ENCODE measurements around the gene COMMD3.
"Not testable (repeated sequence)": the region's sequence is repeated elsewhere in the genome, so short reads cannot be mapped to it uniquely, and the experiment has no call there.

COMMD3 gene

GRCh38 chr10:22340329-22341189, 24.4 kb downstream of the COMMD3 start:
- DNase-seq = no peak

DNA sequence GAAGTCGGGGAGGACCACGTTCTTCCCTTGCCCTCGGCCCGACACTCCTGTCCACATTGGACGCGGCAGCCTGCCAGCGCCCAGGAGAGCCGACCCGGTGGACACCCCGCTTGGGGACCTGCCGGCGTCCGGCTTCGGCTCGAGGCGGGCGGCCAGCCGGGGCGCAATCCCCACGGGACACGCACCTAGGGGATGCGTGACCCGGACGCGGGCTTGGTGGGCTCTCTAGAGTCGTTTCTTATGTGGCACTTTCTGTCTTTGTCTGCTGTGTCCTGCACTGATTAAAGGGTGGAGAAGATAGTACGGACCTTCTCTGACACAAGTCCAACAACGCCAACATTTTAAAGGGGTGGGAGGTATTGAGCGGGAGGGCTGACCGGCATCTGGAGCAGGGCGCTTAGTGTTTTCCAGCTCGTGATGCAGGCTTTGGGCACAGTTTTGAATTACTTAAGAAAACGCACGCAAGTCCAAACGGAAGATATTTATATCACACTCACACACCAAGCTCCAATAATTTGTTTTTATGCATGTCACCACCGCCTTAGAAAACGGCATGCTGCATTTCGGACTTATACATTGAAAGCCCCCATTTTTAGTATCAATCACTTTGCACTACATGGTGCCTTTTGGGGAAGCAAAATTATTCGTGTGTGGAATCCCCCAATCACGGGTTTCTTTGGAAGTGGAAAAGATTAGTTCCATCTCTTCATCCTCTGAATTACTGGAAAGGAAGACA, 25.2 kb downstream of the COMMD3 start:
- DNase-seq = no peak

DNA sequence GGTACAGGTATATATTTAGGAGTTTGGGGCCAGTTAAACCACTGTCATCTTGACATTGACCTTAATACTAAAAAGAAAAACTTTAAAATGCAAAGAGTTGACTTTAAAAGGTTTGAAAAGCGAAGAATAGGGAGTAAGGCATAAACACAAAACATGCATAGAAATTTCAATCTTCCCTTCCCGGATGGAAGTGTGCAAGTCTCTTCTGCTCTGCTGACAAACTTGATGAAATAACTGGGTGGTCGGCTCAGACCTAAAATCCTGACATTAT, 25.7 kb downstream of the COMMD3 start:
- no peak for DNase-seq

DNA sequence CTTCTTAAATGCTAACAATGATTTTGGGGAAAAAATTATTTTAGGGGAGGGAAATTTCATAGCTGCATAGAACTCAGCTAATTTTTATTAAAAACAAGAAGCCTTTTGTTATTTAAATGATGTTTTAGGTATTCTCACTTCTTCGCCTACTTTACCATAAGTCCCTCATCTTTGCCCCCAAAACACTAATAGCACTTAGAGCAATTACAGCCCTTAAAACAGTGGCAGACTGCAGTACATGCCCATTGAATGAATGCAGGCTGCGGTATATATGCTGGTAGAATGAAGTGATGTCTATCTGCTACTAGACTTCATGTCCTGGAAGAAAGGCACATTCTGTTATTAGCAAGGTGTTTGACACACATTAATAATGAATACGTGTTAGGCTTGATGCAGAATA, 26.2 kb downstream of the COMMD3 start:
- no peak for DNase-seq

DNA sequence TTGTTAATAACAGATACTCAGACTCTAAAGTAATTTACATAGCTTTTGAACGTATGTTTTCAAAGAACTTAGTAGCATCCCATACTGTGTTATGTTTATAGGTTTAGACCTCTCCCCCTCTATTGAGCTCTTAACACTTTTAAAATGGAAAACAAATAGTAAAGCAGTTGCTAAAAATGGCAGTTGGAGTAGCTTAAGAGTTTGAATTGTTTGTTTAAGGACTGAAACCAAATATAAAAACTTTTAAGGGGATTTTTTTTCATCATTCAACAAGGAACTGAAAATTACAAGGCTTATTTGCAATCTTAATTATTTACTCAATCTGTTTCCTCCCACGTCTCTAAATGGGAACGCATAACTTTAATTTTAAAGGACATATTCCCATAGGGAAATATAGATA, 27.5 kb downstream of the COMMD3 start:
- DNase-seq = no peak

GRCh38 chr10:22344249-22344648, 28.1 kb downstream of the COMMD3 start:
- no peak for DNase-seq

GRCh38 chr10:22344781-22345300, 28.7 kb downstream of the COMMD3 start:
- no peak for DNase-seq

DNA sequence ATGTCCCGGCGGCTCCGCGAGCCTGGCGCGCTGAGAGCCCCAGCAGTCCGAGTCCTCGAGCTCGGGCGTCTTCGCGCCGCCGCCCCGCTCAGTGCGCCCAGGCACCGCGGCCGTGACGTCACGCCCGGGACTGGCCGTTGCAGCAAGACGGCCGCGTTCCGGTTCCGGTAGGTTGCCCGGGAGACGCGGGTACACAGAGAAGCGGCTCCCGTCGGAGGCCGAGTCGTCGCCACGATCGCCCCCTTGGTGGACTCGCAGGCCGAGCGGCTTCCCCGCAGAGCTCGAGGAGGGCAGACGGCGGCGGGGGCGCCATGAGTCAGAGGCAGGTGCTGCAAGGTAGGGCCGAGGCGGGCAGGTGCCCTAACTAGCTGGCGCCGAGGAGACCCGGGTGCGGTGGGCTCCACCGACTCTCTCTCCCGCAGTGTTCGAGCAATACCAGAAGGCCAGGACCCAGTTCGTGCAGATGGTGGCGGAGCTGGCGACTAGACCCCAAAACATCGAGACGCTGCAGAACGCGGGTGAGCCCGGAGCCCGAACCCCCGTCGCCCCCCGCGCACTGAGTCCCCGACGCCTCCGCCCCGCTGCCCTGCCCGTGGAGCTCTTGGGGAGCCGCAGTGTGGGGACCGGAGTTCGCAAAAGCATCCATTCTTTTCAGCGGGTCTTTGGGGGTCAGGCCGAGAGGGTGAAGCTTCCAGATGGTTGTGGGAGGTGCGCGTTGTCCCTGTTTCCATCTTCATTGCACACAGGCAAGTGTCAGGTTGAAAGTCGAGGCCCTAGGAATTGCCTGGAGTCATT, 29.3 kb downstream of the COMMD3 start, which contains the start of gene SPAG6:
Gene SPAG6, plus strand, starts transcription at position 196 of the 795 bp plus-strand sequence. Its CDS starts 116 bp downstream, at position 312.
- DNase-seq = no peak

GRCh38 chr10:22346096-22346661, 30.0 kb downstream of the COMMD3 start:
- no peak for DNase-seq

- no peak for DNase-seq
Measured at GRCh38 chr10:22349755-22350154, 33.6 kb downstream of the COMMD3 start.

DNA sequence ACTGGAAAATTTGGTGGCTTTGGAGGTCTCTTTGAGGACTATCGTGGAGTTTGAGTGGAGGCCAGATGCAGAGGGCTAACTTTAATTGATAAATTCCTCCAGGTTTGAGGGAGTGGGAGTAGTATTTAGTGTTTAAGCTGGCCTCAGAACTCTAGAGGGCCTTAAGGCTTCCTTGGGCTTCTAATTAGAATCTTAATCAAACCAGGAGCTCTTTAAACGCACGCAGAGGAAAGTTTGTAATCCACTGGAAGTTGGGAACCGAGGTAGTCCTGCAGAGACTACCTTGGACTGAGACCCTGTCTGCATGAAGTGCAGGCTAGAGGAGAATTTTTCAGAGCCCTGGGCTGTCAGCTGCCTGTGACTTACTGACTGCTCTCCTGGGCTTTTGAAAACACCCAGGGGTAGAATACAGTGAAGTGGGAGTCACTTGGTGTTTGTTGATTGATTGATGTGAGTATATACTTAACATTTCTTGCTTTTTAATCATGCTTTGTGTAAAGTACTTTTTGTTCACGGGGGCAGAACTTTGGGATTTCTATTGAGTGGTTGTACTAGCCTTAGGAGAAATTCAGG, 35.0 kb downstream of the COMMD3 start:
- DNase-seq = no peak

- DNase-seq = no peak
Measured at GRCh38 chr10:22356324-22356873, 40.2 kb downstream of the COMMD3 start.

DNA sequence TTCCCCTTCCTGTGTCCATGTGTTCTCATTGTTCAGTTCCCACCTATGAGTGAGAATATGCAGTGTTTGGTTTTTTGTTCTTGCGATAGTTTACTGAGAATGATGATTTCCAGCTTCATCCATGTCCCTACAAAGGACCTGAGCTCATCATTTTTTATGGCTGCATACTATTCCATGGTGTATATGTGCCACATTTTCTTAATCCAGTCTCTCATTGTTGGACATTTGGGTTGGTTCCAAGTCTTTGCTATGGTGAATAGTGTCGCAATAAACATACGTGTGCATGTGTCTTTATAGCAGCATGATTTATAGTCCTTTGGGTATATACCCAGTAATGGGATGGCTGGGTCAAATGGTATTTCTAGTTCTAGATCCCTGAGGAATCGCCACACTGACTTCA, 41.6 kb downstream of the COMMD3 start:
- not testable (repeated sequence) for DNase-seq

DNA sequence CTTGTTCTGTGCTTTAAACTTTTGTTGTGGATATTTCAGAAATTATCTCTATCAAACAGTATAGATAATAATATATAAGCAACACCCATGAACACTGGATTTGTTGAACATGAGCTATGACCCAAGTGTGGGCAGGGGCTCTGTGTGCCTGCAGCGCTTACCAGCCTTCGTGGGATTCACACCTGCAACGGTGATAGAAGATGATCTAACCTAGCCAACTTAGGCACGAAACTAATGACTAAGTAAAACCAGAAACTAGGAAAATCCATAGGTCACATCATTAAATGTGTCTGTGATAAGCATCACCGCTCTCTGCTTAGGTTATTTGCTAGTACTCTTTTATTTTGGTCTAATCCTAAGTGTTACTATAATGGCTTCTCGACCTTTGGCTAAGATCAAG, 47.1 kb downstream of the COMMD3 start:
- no peak for DNase-seq

GRCh38 chr10:22364407-22365140, 48.4 kb downstream of the COMMD3 start:
- no peak for DNase-seq

DNA sequence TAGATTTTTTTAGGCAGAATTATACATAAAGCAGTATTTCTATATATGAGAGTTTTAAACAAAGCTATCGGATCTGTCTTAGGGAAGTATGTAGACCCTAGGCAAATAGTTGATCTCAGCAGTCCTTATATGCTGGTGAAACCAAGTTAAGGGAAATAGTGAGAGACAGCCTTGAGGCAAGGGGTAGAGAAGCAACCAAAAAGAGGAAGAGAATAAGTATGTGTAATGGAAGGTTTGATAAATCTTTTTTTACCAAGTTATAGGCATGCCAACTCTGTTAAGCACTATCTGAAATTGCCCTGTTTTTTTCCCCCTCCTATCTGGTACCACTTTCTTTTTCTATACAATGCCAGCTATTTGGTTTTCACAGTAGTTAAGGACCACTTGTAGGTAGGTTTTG, 49.0 kb downstream of the COMMD3 start:
- no peak for DNase-seq

GRCh38 chr10:22365644-22366434, 49.7 kb downstream of the COMMD3 start:
- DNase-seq = no peak

DNA sequence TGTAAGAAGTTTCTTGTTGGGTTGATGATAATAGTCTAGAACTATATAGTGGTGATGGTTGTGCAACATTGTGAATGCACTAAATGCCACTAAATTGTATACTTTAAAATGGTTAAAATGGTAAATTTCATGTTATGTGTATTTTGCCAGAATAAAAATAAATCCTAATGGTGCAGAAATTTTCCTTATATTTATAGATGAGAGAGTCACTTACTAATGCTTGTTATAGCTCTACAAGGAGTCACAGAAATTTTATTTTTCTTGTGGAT, 50.2 kb downstream of the COMMD3 start:
- DNase-seq = no peak

DNA sequence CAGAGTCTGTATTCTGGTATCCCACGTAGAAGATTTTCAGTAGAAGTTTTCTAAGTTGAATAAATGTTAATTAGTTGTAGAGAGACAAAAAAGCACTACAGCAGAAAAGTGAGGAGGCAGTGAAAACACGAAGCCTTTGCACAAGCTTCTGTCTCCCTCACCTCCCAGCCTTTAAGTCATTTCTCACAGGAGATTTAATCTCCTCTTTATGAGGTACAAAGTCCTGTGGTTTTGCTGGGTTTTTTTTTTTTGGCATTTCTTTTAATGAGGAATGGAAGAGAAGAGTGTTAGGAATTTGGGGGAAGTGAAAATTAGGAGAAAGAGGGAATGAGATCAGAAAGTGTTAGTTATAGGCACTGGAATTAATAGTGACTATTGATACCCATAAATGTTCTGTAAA, 50.6 kb downstream of the COMMD3 start:
- no peak for DNase-seq

DNA sequence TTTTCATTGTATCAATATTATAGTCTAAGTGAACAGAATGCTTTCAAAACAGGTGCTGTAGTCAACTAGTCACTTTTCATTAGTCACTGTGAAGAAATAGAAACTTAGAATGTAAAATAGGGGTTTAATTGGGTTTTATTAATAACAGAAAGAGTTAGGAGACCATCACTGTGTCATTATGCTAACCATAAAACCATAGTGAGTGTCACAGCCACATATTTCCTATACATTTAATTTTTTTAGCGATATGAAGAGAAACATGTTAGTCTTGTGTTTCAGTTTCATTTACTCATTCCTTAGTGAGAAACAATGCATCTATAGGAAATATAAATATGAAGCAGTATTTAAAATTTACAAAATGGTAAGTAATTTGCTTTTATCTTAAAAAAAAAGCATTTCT, 51.3 kb downstream of the COMMD3 start:
- DNase-seq = no peak

- DNase-seq = no peak
Measured at GRCh38 chr10:22368402-22368801, 52.2 kb downstream of the COMMD3 start.
